HCT116 (cell line): ENCODE measurements around the gene IFI27L2. TPM values are rescaled to one million over a fixed set of nuclear protein-coding genes. Genes with fewer than 3 reads are reported as not detected.

ENCODE experiments used
- ATAC-seq: fragments of 200-7000 bp; cut with Tn5 transposase; 2 replicates; pipeline ENCODE4 v1.9.1; 2020; ENCODE audit warnings: mild to moderate bottlenecking, moderate library complexity
- Bru-seq: library from RNA; stranded (reverse); fragments of 400-500 nt; gene quantifications from one replicate; lab custom pipeline; 2021; lab: Mats Ljungman, UMichigan
- BruChase-seq, 2 experiments: library from RNA; stranded (reverse); fragments of 400-500 nt; gene quantifications; one replicate each; lab custom pipeline; 2021; lab: Mats Ljungman, UMichigan
- BruUV-seq: library from RNA; stranded (reverse); fragments of 400-500 nt; replicated peaks from 2 replicates; lab custom pipeline; 2021; lab: Mats Ljungman, UMichigan
- CTCF ChIA-PET: fragments of 300-600 bp; sonication (Branson Sonifier 250); formaldehyde crosslinking; loops from one replicate; lab custom pipeline; 2021; ENCODE audit warnings: antibody characterized with exemption; lab: Charles Lee
- POLR2A ChIA-PET: fragments of 300-600, 350-600 bp; sonication (Branson Sonifier 250); formaldehyde crosslinking; loops from one replicate; lab custom pipeline; 2021; ENCODE audit warnings: antibody characterized with exemption; lab: Charles Lee
- RAD21 ChIA-PET, 2 experiments: fragments of 300-600 bp; sonication (Branson Sonifier 250); formaldehyde crosslinking; loops; one replicate each; lab custom pipeline; 2023; ENCODE audit warnings: low total read pairs in 2 of 2; ENCODE audit not compliant: uncharacterized antibody in 2 of 2, unreplicated experiment in 2 of 2, low non-redundant PET in 1 of 2; lab: Charles Lee
- DNase-seq: peaks from one replicate; pipeline ENCODE4 v3.0.0-alpha.2; 2010; ENCODE audit warnings: low read depth, low spot score
- H2AFZ ChIP-seq: fragments of 200-600 bp; shearing (Covaris generic), sonication (generic); 2 replicates; pipeline ENCODE4 v1.6.1; 2017; ENCODE audit warnings: low read depth, mixed run types, mixed read lengths, antibody characterized with exemption, low read length; ENCODE audit not compliant: poor library complexity, severe bottlenecking
- H3K27ac ChIP-seq: 2 replicates; pipeline ENCODE4 v1.5.1; 2012; ENCODE audit warnings: low read depth, low read length
- H3K27me3 ChIP-seq: fragments of 200-600 bp; sonication (generic); 2 replicates; pipeline ENCODE4 v1.6.1; 2016; ENCODE audit warnings: mixed run types, low read length, mixed read lengths; ENCODE audit not compliant: insufficient read depth
- H3K36me3 ChIP-seq, 2 experiments: fragments of 200-500 bp in 1 of 2; fragments of 200-600 bp in 1 of 2; sonication (Bioruptor generic) in 1 of 2; sonication (generic) in 1 of 2; 2 replicates each; pipeline versions ENCODE4 v1.5.1 to v1.6.1; 2014 to 2016; ENCODE audit warnings: low read length in 2 of 2, inconsistent platforms in 1 of 2, mixed read lengths in 1 of 2, mixed run types in 1 of 2; ENCODE audit not compliant: insufficient read depth in 2 of 2, control insufficient read depth in 1 of 2
- H3K4me1 ChIP-seq, 2 experiments: fragments of 200-600 bp in 1 of 2; sonication (generic) in 1 of 2; 2 replicates each; pipeline versions ENCODE4 v1.5.1 to v1.6.1; 2012 to 2017; ENCODE audit warnings: low read length in 2 of 2, inconsistent platforms in 1 of 2, mild to moderate bottlenecking in 1 of 2, mixed read lengths in 1 of 2, mixed run types in 1 of 2, moderate library complexity in 1 of 2; ENCODE audit not compliant: insufficient read depth in 2 of 2, control insufficient read depth in 1 of 2
- H3K4me2 ChIP-seq: fragments of 200-600 bp; sonication (generic); 2 replicates; pipeline ENCODE4 v1.6.1; 2017; ENCODE audit warnings: mixed run types, low read length, mixed read lengths
- H3K4me3 ChIP-seq, 2 experiments: fragments of 200-600 bp in 1 of 2; sonication (generic) in 1 of 2; replicated peaks in 1 of 2; 2 replicates each; pipeline ENCODE4 v1.5.1; 2011 to 2016; ENCODE audit warnings: low read length in 2 of 2, control low read depth in 1 of 2, low read depth in 1 of 2, mild to moderate bottlenecking in 1 of 2, mixed read lengths in 1 of 2, mixed run types in 1 of 2
- H3K79me2 ChIP-seq: fragments of 200-600 bp; sonication (generic); 2 replicates; pipeline ENCODE4 v1.6.1; 2017; ENCODE audit warnings: mild to moderate bottlenecking, mixed run types, low read length, moderate library complexity, mixed read lengths; ENCODE audit not compliant: insufficient read depth
- H3K9ac ChIP-seq: fragments of 200-600 bp; sonication (generic); 2 replicates; pipeline ENCODE4 v1.6.1; 2016; ENCODE audit warnings: low read length, mixed read lengths
- H3K9me2 ChIP-seq: fragments of 200-600 bp; sonication (generic), shearing (Covaris generic); 2 replicates; pipeline ENCODE4 v1.6.1; 2017; ENCODE audit warnings: mixed run types, mild to moderate bottlenecking, moderate library complexity; ENCODE audit not compliant: insufficient read depth
- H3K9me3 ChIP-seq, 2 experiments: fragments of 200-500 bp in 1 of 2; fragments of 200-600 bp in 1 of 2; sonication (Bioruptor generic) in 1 of 2; sonication (generic) in 1 of 2; 2 replicates each; pipeline ENCODE4 v1.6.1; 2014 to 2017; ENCODE audit warnings: low read length in 2 of 2, mixed read lengths in 2 of 2, inconsistent platforms in 1 of 2, low read depth in 1 of 2, mild to moderate bottlenecking in 1 of 2, mixed run types in 1 of 2, moderate library complexity in 1 of 2; ENCODE audit not compliant: control insufficient read depth in 1 of 2, insufficient read depth in 1 of 2
- H4K20me1 ChIP-seq: fragments of 200-600 bp; sonication (generic), shearing (Covaris generic); 2 replicates; pipeline ENCODE4 v1.6.1; 2017; ENCODE audit warnings: mixed run types, mild to moderate bottlenecking, moderate library complexity; ENCODE audit not compliant: insufficient read depth
- CEBPB ChIP-seq: IDR thresholded peaks from 2 replicates; pipeline ENCODE4 v1.6.1; 2012; ENCODE audit warnings: low read depth
- CTCF ChIP-seq, 3 experiments: fragments of 200-600 bp in 1 of 3; sonication (generic) in 1 of 3; IDR thresholded peaks in 2 of 3; conservative IDR thresholded peaks in 1 of 3; 2 replicates each; pipeline ENCODE4 v1.5.1; 2012 to 2017; ENCODE audit warnings: low read depth in 2 of 3, low read length in 2 of 3, antibody characterized with exemption in 1 of 3, borderline replicate concordance in 1 of 3, control low read depth in 1 of 3, mild to moderate bottlenecking in 1 of 3, mixed read lengths in 1 of 3, mixed run types in 1 of 3, moderate library complexity in 1 of 3; ENCODE audit not compliant: insufficient read depth in 1 of 3
- POLR2AphosphoS5 ChIP-seq: IDR thresholded peaks from 2 replicates; pipeline ENCODE4 v1.6.1; 2011; ENCODE audit warnings: mild to moderate bottlenecking, low read depth, low read length, moderate library complexity
- ZNF274 ChIP-seq: fragments of 200-500 bp; sonication (Bioruptor generic); IDR thresholded peaks from 2 replicates; pipeline ENCODE4 v1.6.1; 2014; ENCODE audit warnings: mild to moderate bottlenecking, low read depth, low read length, inconsistent platforms
- intact Hi-C: fragments of 100-400 bp; cut with micrococcal nuclease; formaldehyde crosslinking; loops from 2 replicates; pipeline ENCODE4 v1.10.0; 2022
- long read RNA-seq: library from polyadenylated mRNA; unstranded; transcript quantifications from one replicate; pipeline ENCODE4 v2.0.0, GENCODE V29; 2021; ENCODE audit not compliant: unreplicated experiment
- polyA plus RNA-seq: library from polyadenylated mRNA; unstranded; fragments of >200 nt; gene quantifications from 2 replicates; pipeline ENCODE4 v1.2.1, GENCODE V29; 2012; ENCODE audit warnings: missing spikeins
- total RNA-seq: library from RNA; stranded (reverse); gene quantifications from one replicate; pipeline ENCODE4 v1.2.1, GENCODE V29; 2021; ENCODE audit not compliant: unreplicated experiment

The IFI27L2 gene
- 42.9 TPM for total RNA-seq
- polyA plus RNA-seq = 78.8 and 80.0 TPM in 2 replicates
- percentile 60 among the genes with signal in this experiment for Bru-seq, nascent RNA
- BruChase-seq, experiment 1, labeled RNA remaining after a 6-hour chase = percentile 67 among the genes with signal in this experiment
- BruChase-seq, experiment 2, labeled RNA remaining after a 2-hour chase = percentile 70 among the genes with signal in this experiment
- long read RNA-seq, transcript IFI27L2-201 (4 exons, 511 nt) = major isoform, 12 of 37 reads
- long read RNA-seq, transcript IFI27L2-203 (2 exons, 676 nt) = minor isoform, 11 of 37 reads
- long read RNA-seq, partial matches to known transcripts = 0 of 37 reads
- long read RNA-seq, other reads (novel, unspliced or antisense) = 12 of 37 reads

- Histone ChIP-seq H3K4me1 (peaks cover 6 to 22% of the 10 kb centered on the region in 2 experiments; a peak in 3 of 4 replicates), H3K9me2 (no peaks in the 10 kb centered on the region), H3K9ac (peak within 1 kb of the TSS; percentile 67), H2AFZ (peak within 1 kb of the TSS; percentile 99), H3K79me2 (no peaks in the 10 kb centered on the region), H3K36me3 (no peaks in the 10 kb centered on the region), H3K27me3 (no peaks in the 10 kb centered on the region), H4K20me1 (no peaks in the 10 kb centered on the region), H3K4me3 (peak within 1 kb of the TSS; percentile 69 to 82), H3K4me2 (peak within 1 kb of the TSS; percentile 87), H3K9me3 (no peaks in the 10 kb centered on the region), H3K27ac (peak within 1 kb of the TSS; percentile 40)
- ChIA-PET POLR2A (interaction anchor here (0.6 to 1.2 kb wide), 3 partner anchors 14 to 146 kb away, joined by 3 read pairs; no protein-coding TSS in a partner anchor), CTCF (interaction anchor here (0.7 to 2.3 kb wide), 2 partner anchors 94 to 190 kb away, joined by 5 to 10 read pairs; no protein-coding TSS in a partner anchor), RAD21 (interaction anchor here (0.7 to 1.7 kb wide), 3 partner anchors 78 to 145 kb away, joined by 3 read pairs; no protein-coding TSS in a partner anchor)
- DNase-seq (peak; percentile 59), ATAC-seq (peak; percentile 93)
- intact Hi-C loops = no loop called here
- no peak for TF ChIP-seq ZNF274
- peak; percentile 61 for TF ChIP-seq POLR2AphosphoS5
- peak in 2 of 3 experiments; percentile 16 to 23; a peak in 1 of 6 replicates for TF ChIP-seq CTCF (IDR thresholded peaks at IDR 0.05 in 2 of 3, conservative IDR thresholded peaks at IDR 0.05 in 1 of 3; ENCODE audit: borderline replicate concordance in 1 of 3, insufficient read depth in 1 of 3, low read depth in 2 of 3, low read length in 2 of 3)
- TF ChIP-seq CEBPB = no peak
- BruUV-seq = no TSS peak
Observed at GRCh38 chr14:94129111-94129757, at the start of gene IFI27L2. Gene IFI27L2, minus strand, starts transcription at chr14:94129604. Its CDS starts 40 bp downstream, at chr14:94129564.
